A204.1 (cell line): ENCODE data around the gene DLST.

Experiments used
- FAIRE-seq: peaks from 2 replicates; lab custom pipeline; 2012; peaks lifted over from hg19 to GRCh38; lab: Jason Lieb, UNC

DLST gene

DNA sequence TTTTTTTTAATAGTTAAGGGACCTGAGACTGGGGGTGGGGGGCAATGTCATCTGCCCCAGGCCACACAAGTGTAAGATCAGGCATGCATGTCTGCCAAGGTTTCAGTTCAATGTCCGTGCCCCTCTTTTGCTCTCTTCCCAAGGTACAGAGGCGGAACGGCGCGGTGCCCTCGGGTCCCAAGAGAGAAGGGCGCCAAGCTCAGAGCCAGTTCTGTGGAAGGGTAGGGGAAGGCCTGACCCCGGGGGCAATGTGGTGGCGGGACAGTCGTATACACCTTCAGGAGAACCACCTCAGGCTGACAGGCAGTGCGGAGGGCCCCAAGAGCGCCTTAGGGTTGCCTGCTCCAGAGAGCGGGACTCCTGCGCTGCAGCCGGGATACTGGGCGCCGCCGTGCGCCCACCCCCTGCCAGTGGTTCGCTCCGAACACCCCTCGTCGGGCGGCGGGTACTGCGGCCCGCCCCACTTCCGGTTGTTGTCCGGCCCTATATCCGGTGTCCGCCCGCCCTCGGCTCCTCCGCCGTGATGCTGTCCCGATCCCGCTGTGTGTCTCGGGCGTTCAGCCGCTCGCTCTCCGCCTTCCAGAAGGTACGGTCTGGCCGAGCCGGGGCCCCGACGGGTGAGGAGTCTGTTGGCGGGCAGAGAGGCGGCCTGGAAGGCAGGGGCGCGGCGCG lies at the start of gene DLST:
TSS of gene DLST (plus strand) at position 486 of the 672 bp plus-strand sequence. CDS start at position 524, 38 bp downstream.
- no peak for FAIRE-seq

DNA sequence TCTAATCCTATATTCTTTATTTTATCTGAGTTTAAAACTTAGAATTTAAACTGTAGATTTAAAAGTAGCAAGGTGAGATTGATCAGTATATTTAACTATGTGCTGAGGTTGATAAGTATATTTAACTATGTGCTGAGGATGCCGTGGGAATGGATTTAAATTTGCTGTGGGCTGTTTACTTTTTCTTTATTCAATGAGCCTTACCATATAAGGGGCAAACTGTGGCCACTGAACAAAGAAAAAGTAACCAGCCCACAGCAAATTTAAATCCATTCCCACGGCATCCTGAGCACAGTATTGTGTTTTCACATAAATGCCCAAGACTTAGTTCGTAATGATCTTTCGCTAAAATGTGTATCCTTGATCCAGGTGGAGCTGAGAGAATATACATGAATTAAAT lies 48.9 kb upstream of the DLST start:
- FAIRE-seq, result no peak

DNA sequence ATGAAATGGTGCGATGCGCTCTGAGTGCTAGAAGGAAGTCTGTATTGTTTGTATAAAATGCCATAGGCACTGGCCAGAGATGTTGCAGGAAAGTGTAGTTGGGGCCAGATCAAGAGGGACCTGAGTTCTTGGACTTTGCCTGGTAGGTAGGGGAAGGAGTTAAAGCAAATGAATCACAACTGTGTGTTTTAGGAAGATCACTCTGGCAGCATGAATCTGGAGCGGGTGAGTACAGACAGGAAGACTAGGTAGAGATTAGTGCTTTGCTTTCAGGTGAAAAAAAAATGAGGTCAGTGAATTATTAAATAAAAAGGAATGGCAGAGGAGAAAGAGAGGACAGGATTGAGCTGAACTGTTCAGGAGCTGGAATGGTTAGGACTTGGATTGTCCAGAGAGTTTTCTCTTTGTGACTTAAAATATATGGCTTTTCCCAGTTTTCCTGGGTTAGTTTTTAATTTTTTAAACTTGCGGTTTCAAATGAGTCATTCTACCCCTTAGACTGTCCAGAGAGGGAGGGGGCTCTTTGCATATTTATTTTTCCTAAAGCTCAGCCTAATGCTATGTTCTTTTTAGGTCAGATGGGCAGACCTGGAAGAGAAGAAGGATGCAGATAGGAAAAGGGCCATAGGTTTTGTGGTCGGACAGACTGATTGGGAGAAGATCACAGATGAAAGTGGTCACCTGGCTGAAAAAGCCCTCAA lies 46.9 kb upstream of the DLST start:
- FAIRE-seq, result no peak

DNA sequence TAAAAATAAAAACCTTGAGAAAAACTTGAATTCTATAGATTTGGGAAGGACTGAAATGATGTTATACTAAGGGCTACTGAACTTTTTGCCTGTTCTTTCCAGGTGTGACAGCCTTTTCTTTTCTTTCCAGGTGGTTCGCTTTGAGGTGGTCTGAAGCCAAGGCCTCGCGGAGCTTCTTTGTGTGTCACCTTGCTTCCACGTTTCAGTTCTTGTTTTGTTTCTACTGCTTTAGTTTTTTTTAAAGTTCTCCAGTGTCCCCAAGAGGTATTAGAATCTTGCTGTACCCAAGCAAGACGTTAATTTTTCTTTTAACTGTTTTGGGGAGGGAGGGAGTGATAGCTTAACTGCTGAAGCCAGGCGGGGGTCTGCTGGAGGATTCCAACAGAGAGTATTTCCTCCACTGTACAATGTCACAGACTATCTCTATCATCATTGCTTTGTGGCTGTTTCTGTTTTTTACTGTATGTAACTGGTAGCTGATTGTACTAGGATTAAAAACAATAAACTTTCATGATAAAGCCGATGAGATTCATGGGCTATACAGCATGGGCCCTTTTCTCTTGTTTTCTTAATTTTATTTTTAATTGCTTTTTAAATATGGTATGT lies 46.0 kb upstream of the DLST start:
- no peak for FAIRE-seq

DNA sequence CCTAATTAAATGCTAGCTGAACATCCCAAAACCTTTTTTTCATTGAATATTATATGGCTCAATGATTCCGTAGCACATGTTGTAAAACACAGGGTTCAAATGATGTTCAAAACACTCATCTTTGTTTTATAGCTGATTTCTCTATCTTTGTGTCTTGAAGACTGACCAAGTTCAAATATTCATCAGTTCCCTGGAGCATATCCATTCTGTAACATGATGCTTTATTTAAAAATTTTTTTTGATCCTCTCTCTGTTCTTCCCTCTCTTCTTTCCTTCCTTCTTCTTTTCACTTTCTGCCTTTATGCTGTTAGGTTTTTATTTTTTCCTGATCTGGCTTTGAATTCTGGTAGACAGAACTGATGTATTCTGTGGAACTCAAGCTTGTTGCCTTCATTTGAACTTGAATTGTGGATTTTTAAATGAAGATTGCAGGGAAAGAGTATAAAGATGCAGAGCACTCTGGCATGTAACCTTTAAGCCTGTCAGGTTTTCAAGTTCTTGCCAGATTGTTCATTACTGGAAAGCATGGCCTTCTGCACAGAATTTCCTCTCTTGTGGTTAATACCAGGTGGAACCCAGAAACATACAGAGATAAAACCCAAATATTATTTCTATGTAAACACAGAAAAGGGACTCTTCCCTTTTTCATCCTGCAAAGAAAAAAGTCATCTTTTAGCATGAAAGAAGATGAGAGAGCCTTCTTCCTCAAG lies 45.3 kb upstream of the DLST start:
- no peak for FAIRE-seq

GRCh38 chr14:74838166-74838565 lies 43.5 kb upstream of the DLST start:
- peak; percentile 60 for FAIRE-seq

DNA sequence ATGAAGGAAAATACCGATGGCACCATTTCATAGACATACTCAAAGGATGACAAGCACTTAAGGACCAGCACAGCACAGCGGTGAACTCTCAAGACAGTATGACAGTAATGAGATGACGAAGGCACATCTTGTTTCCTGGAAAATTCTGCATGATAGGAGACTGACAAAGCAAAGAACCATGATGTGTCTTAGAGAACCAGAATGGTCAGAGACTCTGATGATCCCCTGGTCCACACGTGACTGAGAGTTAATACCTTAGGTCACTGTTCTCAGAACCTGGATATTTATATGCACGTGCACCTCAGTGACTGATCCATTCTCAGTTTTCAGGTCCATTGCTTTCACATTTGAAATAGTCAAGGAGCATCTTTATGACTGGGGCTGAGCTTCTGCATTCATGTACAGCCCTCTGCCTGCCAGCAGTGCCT lies 41.1 kb upstream of the DLST start:
- no peak for FAIRE-seq

DNA sequence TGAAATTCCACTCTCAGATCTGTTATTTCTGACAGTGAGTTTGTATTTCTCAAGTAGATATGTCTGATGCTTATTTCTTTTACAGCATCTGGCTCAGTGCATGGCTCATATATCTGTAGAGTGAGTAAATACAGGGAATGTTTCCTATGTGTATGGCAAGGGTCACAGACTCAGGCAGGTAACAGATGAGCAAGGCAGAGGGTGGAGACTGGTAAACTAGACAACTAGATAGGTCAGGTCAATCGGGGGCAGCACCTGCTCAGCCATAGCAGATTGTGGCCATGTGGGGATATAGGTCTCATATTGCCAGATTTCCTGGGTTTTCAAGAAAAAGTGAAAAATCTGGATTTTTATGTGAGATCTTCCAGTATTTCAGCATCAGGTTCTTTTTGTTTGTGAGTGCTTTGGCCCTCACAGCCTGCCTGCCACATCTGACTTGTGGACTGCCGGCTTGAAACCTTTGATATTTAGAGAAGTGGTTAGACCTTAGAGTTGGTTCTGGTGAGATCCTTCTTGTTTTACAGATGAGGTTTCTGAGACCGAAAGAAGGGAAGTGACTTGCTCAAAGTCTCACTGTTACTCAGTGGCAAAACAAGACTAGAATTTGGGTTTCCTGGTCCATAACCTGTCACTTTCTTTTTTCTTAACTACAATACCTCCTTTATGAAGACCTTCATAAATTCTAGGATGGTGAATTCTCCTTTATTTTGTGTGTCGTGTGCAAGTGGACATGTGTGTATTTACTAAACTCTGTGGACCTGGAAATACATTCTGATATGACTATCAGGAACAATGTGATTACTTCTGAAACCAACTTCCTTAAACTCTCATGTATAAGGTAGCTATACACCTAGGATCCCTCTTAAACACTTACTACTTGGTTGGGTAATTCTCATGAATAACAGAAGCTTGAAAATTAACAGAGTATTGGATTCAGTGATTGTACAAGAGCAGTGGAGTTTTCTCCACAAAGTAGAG lies 40.2 kb upstream of the DLST start:
- FAIRE-seq, result no peak

DNA sequence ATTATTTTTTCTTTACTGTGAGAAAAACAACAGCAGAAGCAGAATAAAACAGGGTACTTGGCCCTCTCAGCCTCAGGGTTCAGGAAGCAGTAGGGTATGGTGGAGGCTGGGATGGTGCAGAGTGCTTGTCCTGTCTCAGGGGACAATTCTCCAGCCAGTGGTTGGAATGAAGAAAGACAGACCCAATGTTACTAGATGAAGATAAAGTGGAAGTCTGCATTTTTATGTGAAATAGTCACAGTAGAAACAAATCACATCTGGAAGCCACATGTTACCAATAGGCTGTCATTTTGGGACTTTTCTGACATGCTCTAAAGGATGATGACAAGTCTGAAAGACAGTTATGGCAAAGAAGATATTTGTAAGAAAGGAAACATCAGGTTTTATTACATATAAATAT lies 38.1 kb upstream of the DLST start:
- no peak for FAIRE-seq

DNA sequence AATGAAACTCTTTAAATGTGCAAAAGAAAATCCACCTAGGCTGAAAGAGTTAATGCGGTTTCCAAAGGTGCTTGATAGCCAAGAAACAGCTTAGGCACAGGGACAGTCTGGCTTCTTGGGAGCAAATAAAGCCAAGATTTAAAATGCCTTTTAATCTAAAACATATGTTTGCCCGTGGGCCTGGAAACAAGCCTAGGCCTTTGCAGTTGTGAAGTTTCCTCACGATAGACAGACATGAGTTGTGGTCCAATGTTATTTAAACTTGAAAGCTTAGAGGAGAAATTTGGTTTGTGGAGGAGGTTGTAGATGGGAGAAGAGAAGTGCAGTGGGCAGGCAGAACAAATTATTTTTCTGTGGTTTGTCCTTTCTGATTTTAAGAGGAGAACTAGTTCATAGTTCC lies 35.5 kb upstream of the DLST start:
- FAIRE-seq, result no peak

GRCh38 chr14:74846968-74847665 lies 34.6 kb upstream of the DLST start:
- no peak for FAIRE-seq

DNA sequence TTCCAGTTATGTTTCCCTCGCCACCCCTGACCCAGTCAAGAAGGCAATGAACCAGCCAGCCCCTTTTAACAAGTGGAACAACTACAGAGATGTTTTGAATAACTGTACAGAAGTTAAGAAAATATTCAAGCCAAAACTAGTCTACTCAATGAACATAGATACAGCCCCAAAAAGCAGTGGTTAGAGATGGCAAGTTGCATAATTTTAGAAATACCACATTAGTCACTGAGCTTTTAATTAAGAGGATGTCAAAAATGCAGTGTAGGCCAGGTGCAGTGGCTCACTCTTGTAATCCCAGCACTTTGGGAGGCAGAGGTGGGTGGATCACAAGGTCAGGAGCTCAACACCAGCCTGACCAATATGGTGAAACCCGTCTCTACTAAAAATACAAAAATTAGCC lies 32.9 kb upstream of the DLST start:
- FAIRE-seq, result no peak

- no peak for FAIRE-seq
Observed at GRCh38 chr14:74852922-74853530, 28.7 kb upstream of the DLST start.

GRCh38 chr14:74853581-74853980 lies 28.1 kb upstream of the DLST start:
- no peak for FAIRE-seq

GRCh38 chr14:74855021-74855420 lies 26.7 kb upstream of the DLST start:
- no peak for FAIRE-seq

DNA sequence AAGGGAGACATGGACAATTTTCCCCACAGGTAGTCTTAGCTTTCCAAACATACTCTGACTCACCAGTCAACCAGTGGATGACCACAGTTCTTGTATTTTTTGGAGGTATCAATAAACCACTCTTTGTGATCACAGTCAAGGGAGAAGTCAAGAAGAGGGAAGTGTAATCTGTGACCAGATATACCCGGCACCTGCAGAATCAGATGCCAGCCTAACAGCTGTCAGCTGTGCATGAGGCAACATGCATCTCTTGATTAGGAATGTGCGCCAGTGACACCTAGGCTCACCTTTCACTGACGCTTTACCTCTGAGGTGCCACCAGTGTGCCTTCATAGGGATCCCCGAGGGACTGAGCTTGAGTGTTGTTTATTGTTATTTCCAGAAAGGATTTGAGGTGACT lies 25.8 kb upstream of the DLST start:
- FAIRE-seq, result no peak

DNA sequence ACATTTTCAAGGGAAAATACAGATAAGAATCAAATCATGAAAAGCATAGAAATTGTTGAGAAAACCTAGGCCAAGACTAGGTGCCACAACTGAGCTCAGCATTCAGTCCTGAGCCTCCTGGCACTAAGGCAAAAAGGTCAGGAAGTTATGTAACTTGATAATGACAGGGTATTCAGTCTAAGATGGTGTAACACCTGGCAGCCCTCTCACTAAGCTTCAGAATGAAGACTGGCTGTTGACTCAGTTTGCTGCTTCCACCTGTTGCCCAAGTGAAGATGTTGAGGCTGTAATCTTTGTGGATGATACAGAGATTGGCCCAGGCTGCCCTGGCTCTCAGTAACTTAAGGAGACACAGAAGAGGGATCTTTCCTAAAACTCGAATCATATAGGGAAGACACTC lies 25.4 kb upstream of the DLST start:
- no peak for FAIRE-seq

DNA sequence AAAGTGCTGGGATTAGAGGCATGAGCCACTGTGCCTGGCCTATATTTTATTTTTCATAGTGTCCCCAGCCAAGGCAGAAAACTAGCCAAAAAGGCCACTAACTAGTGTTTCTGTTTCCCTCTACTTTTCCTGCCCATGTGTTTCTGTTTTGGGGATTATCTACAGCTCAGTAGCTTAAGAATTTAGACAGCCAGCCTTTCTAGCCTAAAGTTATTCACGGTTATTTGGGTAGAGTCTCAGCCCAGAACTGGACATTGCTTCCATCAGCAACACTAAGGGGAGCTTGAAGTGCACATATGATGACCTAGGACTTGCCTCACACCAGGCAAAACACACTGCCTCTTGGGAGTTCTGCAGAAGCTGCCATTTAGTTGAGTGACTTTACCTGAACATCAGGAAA lies 23.7 kb upstream of the DLST start:
- FAIRE-seq, result no peak

DNA sequence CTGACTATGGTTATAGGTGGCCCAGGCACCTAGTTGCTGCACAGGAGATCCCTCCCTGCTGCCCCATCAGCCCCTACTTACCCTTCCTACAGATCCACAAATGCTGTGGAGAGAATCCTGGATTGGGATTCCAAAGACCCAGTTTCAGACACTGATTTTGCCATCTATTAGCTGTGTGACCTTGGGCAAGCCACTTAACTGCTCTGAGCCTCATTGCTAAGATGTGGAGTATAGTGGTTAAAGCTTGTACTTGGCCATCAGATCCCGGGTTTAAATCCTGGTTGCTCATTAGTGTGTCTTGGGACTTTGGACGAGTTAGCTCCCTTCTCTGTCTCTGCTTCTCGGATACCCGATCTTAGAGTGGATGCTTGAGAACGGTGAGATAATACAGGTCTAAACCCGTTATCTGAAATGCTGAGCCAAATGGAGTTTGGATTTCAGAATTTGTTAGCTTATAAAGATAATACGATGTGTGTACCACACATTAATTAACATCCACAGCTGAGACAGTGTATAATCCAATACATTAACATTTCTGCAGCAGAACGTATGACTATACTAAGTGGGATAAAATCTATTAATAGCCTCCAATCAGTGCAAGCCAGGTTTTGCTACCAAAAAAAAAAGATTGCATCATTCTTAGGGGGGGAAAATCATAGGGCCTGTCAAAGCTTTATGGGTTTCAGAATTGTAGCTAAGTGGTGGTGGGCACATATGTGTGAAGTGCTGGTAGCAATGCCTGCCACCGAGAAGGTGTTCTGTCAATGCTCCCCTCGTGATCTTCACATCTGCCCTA lies 21.8 kb upstream of the DLST start:
- no peak for FAIRE-seq
